Stimulated activated CD8-positive, alpha-beta memory T cell treated with anti-CD3 and anti-CD28 coated beads, Interleukin-15, amount 100 ng/mL, for 48 hours (primary cell): Measurements from ENCODE around the gene FAM20B.

Source experiments
- DNase-seq, 2 donors: peaks; one replicate each; pipeline ENCODE4 v3.0.0-alpha.2; 2020; ENCODE audit warnings: low read depth in 2 of 2

Gene FAM20B

GRCh38 chr1:179091691-179092165 lies 66.0 kb downstream of the FAM20B start:
- no peak for DNase-seq

GRCh38 chr1:179092896-179093461 lies 67.3 kb downstream of the FAM20B start:
- DNase-seq: no peak

GRCh38 chr1:179094818-179095217 lies 69.1 kb downstream of the FAM20B start:
- no peak for DNase-seq

GRCh38 chr1:179095377-179095776 lies 69.7 kb downstream of the FAM20B start:
- no peak for DNase-seq

GRCh38 chr1:179095924-179096323 lies 70.2 kb downstream of the FAM20B start:
- no peak for DNase-seq

- DNase-seq: no peak
Observed at GRCh38 chr1:179099891-179100290, 74.2 kb downstream of the FAM20B start.

GRCh38 chr1:179101566-179101965 lies 75.9 kb downstream of the FAM20B start:
- no peak for DNase-seq

- DNase-seq: no peak
Observed at GRCh38 chr1:179103999-179104398, 78.3 kb downstream of the FAM20B start.

- no peak for DNase-seq
Observed at GRCh38 chr1:179104611-179105250, 79.0 kb downstream of the FAM20B start.

- DNase-seq: no peak
Observed at GRCh38 chr1:179105393-179105792, 79.7 kb downstream of the FAM20B start.

GRCh38 chr1:179107706-179108629 lies 82.3 kb downstream of the FAM20B start:
- DNase-seq: no peak

- no peak for DNase-seq
Observed at GRCh38 chr1:179108644-179109043, 83.0 kb downstream of the FAM20B start.

- DNase-seq: no peak
Observed at GRCh38 chr1:179115181-179115580, 89.5 kb downstream of the FAM20B start.

GRCh38 chr1:179119513-179119912 lies 93.8 kb downstream of the FAM20B start:
- DNase-seq: no peak

GRCh38 chr1:179120736-179121135 lies 95.0 kb downstream of the FAM20B start:
- DNase-seq: no peak

- DNase-seq: no peak
Observed at GRCh38 chr1:179121159-179121938, 95.7 kb downstream of the FAM20B start.

GRCh38 chr1:179124873-179125272 lies 99.2 kb downstream of the FAM20B start:
- DNase-seq: no peak
